ENCODE results near the gene TKFC. TPM values are rescaled to one million over a fixed set of nuclear protein-coding genes. Genes with fewer than 3 reads are reported as not detected.
"Not testable (repeated sequence)": the region's sequence is repeated elsewhere in the genome, so short reads cannot be mapped to it uniquely, and the experiment has no call there.

Gene TKFC
- total and polyA plus RNA-seq, 2 experiments from 2014 or later, result 42.3 to 104 TPM

- 95% methylated on average over 6 of the region's 6 CpGs for WGBS (ENCODE audit: low lambda C conversion rate, missing lambda C conversion rate)
- Histone ChIP-seq H3K79me2 (no peaks in the 10 kb centered on the region), H3K4me2 (no peak overlapping the region), H2AFZ (no peak overlapping the region), H3K4me1 (ENCODE audit: insufficient read depth) (peaks cover 4% of the 10 kb centered on the region), H3K9me3 (ENCODE audit: low read depth) (no peaks in the 10 kb centered on the region), H3K27me3 (no peaks in the 10 kb centered on the region), H3K9me2 (replicated peaks; ENCODE audit: insufficient read depth) (no peaks in the 10 kb centered on the region), H3K27ac (peak overlapping the region; percentile 60), H3K36me3 (replicated peaks; ENCODE audit: insufficient read depth, low read depth) (no peaks in the 10 kb centered on the region), H3K4me3 (no peak overlapping the region), H4K20me1 (ENCODE audit: insufficient read depth, poor library complexity, severe bottlenecking) (no peaks in the 10 kb centered on the region)
- DNase-seq (ENCODE audit: low spot score), result no peak
- TF ChIP-seq EZH2phosphoT487 (IDR thresholded peaks at IDR 0.05; ENCODE audit: low read depth, severe bottlenecking, unreplicated experiment) (no peak), EZH2 (IDR thresholded peaks at IDR 0.05; ENCODE audit: borderline replicate concordance) (no peak), CTCF (IDR thresholded peaks at IDR 0.05; ENCODE audit: poor library complexity) (no peak)
Observed at GRCh38 chr11:61377461-61378160, 44.6 kb downstream of the TKFC start.

DNA sequence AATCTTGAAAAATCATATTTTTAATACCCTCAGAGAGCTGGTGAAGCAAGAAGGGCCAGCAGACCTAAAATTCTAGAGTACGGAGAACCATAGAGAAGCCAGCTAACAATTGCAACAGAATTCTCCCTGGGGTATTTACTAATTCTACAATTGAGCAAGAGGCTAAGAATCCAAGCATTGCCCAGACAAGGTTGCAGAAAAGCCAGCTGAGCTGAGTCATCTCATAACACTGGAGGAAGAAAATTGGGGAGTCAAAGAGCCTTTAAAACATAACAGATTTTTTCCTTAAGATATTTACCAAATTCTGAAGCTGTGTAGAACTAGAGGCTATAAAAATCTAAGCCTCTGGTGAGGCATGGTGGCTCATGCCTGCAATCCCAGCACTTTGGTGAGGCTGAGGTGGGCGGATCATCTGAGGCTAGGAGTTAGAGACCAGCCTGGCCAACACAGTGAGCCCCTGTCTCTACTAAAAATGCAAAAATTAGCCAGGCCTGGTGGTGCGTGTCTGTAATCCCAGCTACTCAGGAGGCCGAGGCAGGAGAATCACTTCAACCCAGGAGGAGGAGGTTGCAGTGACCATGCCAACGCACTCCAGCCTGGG is 45.8 kb downstream of the TKFC start:
- Histone ChIP-seq H3K27me3 (no peaks in the 10 kb centered on the region), H3K4me3 (no peak overlapping the region), H3K9me2 (replicated peaks; ENCODE audit: insufficient read depth) (no peaks in the 10 kb centered on the region), H3K27ac (peak overlapping the region; percentile 66), H2AFZ (no peak overlapping the region), H3K36me3 (replicated peaks; ENCODE audit: insufficient read depth, low read depth) (no peaks in the 10 kb centered on the region), H3K4me2 (no peak overlapping the region), H3K4me1 (ENCODE audit: insufficient read depth) (peaks cover 4% of the 10 kb centered on the region), H4K20me1 (ENCODE audit: insufficient read depth, poor library complexity, severe bottlenecking) (no peaks in the 10 kb centered on the region), H3K79me2 (no peaks in the 10 kb centered on the region), H3K9me3 (ENCODE audit: low read depth) (no peaks in the 10 kb centered on the region)
- DNase-seq (ENCODE audit: low spot score), result peak; percentile 65
- WGBS (ENCODE audit: low lambda C conversion rate, missing lambda C conversion rate), result 84% methylated on average over 5 of the region's 5 CpGs
- TF ChIP-seq EZH2 (IDR thresholded peaks at IDR 0.05; ENCODE audit: borderline replicate concordance) (no peak), EZH2phosphoT487 (IDR thresholded peaks at IDR 0.05; ENCODE audit: low read depth, severe bottlenecking, unreplicated experiment) (no peak), CTCF (IDR thresholded peaks at IDR 0.05; ENCODE audit: poor library complexity) (no peak)

DNA sequence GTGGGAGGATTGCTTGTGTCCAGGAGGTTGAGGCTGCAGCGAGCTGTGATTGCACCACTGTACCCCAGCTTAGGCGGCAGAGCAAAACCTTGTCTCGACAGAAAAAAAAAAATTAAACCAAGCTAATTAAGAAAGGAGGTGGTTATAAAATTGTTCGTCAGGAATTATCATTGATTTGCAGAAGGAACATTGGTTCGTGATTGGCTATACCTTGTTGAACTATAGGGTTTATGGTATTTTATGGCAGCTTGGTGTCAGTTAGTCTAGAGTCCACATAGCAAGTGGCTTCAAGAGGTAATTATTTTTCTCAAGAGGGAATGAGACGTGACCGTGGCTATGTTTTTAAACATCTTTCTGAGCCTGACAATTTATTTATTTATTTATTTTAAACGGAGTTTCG is 47.9 kb downstream of the TKFC start:
- Histone ChIP-seq H3K27me3 (no peaks in the 10 kb centered on the region), H3K27ac (no peak overlapping the region), H2AFZ (no peak overlapping the region), H3K4me3 (no peak overlapping the region), H3K9me2 (replicated peaks; ENCODE audit: insufficient read depth) (no peaks in the 10 kb centered on the region), H3K4me2 (no peak overlapping the region), H3K4me1 (ENCODE audit: insufficient read depth) (peaks cover 4% of the 10 kb centered on the region), H3K9me3 (ENCODE audit: low read depth) (no peaks in the 10 kb centered on the region), H3K79me2 (no peaks in the 10 kb centered on the region), H4K20me1 (ENCODE audit: insufficient read depth, poor library complexity, severe bottlenecking) (no peaks in the 10 kb centered on the region), H3K36me3 (replicated peaks; ENCODE audit: insufficient read depth, low read depth) (no peaks in the 10 kb centered on the region)
- WGBS (ENCODE audit: low lambda C conversion rate, missing lambda C conversion rate), result 99% methylated on average over 9 of the region's 9 CpGs
- DNase-seq (ENCODE audit: low spot score), result no peak
- TF ChIP-seq CTCF (IDR thresholded peaks at IDR 0.05; ENCODE audit: poor library complexity) (no peak), EZH2 (IDR thresholded peaks at IDR 0.05; ENCODE audit: borderline replicate concordance) (no peak), EZH2phosphoT487 (IDR thresholded peaks at IDR 0.05; ENCODE audit: low read depth, severe bottlenecking, unreplicated experiment) (no peak)

DNA sequence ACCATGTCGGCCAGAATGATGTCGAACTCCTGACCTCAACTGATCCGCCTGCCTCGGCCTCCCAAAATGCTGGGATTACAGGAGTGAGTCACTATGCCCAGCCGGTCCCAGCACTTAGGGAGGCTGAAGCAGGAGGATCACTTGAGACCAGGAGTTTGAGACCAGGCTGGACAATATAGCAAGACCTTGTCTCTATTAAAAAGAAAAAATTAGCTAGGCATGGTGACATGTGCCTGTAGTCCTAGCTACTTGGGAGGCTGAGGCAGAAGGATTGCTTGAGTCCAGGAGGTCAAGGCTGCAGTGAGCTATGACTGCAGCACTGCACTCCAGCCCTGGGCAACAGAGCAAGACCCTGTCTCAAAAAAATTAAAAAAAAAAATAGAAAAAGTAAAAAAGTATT is 50.8 kb downstream of the TKFC start:
- H3K27me3 ChIP-seq; H4K20me1 ChIP-seq (ENCODE audit: insufficient read depth, poor library complexity, severe bottlenecking); H3K79me2 ChIP-seq; H3K9me3 ChIP-seq (ENCODE audit: low read depth); H3K4me2 ChIP-seq; H3K27ac ChIP-seq; H3K9me2 ChIP-seq (replicated peaks; ENCODE audit: insufficient read depth); DNase-seq (ENCODE audit: low spot score); H3K4me1 ChIP-seq (ENCODE audit: insufficient read depth); H3K4me3 ChIP-seq; H3K36me3 ChIP-seq (replicated peaks; ENCODE audit: insufficient read depth, low read depth); H2AFZ ChIP-seq: not testable (repeated sequence)
- WGBS (ENCODE audit: low lambda C conversion rate, missing lambda C conversion rate), result 90% methylated on average over 5 of the region's 5 CpGs

Measured in hepatocyte (in vitro differentiated cells).